Parathyroid adenoma (tissue), 2 donors: ENCODE data around the gene TKT.

ENCODE experiments used
- H2AFZ ChIP-seq: fragments of 300-600 bp; sonication (generic); one replicate; pipeline ENCODE4 v1.7.0; 2017; ENCODE audit warnings: antibody characterized with exemption, mild to moderate bottlenecking
- H3K27ac ChIP-seq: fragments of 300-600 bp; sonication (generic); one replicate; pipeline ENCODE4 v1.7.0; 2017
- H3K27me3 ChIP-seq: fragments of 300-600 bp; sonication (generic); one replicate; pipeline ENCODE4 v1.7.0; 2017; ENCODE audit warnings: low read length; ENCODE audit not compliant: control insufficient read depth, insufficient read depth
- H3K36me3 ChIP-seq: fragments of 300-600 bp; sonication (generic); one replicate; pipeline ENCODE4 v1.7.0; 2017; ENCODE audit warnings: low read length; ENCODE audit not compliant: control insufficient read depth, insufficient read depth
- H3K4me1 ChIP-seq: fragments of 300-600 bp; sonication (generic); one replicate; pipeline ENCODE4 v1.7.0; 2017; ENCODE audit warnings: control low read depth
- H3K4me2 ChIP-seq: fragments of 300-600 bp; sonication (generic); one replicate; pipeline ENCODE4 v1.7.0; 2017; ENCODE audit warnings: low read length
- H3K4me3 ChIP-seq: fragments of 300-600 bp; sonication (generic); one replicate; pipeline ENCODE4 v1.7.0; 2017; ENCODE audit warnings: low read depth, low read length
- H3K79me2 ChIP-seq: fragments of 300-600 bp; sonication (generic); one replicate; pipeline ENCODE4 v1.7.0; 2017; ENCODE audit warnings: control low read depth
- H3K9ac ChIP-seq: fragments of 300-600 bp; sonication (generic); one replicate; pipeline ENCODE4 v1.7.0; 2017; ENCODE audit warnings: mild to moderate bottlenecking
- H3K9me3 ChIP-seq: fragments of 300-600 bp; sonication (generic); one replicate; pipeline ENCODE4 v1.7.0; 2017; ENCODE audit warnings: low read length; ENCODE audit not compliant: control insufficient read depth
- TF ChIP-seq, protein P1 (sequence below): fragments of 300-600 bp; sonication (generic); IDR thresholded peaks from one replicate; pipeline ENCODE4 v1.7.0; 2017; ENCODE audit warnings: antibody characterized with exemption, mild to moderate bottlenecking
- donor health status: primary hyperparathyroidism.

TKT gene

DNA sequence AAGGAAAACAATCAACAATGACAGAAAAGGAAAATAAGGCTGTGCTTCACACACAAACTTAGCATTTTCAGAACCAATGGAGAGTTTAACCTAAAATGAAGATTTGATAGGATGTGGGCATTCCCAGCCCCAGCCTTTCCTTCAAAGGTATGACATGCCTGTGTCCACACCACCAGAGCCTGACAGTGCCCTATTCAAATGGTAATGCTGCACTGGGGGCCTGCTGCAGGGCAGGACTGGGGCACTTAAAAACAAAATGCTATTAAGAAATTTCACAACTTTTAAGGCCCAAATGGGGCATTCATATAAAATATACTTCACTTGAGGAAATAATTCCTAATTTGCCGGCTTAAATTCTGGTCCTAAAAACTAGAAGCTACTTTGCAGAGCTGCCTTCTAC, 30.9 kb upstream of the TKT start:
- Histone ChIP-seq H3K79me2 (peaks cover 2% of the 10 kb centered on the region), H3K36me3 (no peaks in the 10 kb centered on the region), H3K9ac (no peak overlapping the region), H2AFZ (no peak overlapping the region), H3K27me3 (no peaks in the 10 kb centered on the region), H3K27ac (no peak overlapping the region), H3K4me1 (peaks cover 4% of the 10 kb centered on the region), H3K4me3 (no peak overlapping the region), H3K9me3 (no peaks in the 10 kb centered on the region), H3K4me2 (no peak overlapping the region)
- TF ChIP-seq, protein P1, sequence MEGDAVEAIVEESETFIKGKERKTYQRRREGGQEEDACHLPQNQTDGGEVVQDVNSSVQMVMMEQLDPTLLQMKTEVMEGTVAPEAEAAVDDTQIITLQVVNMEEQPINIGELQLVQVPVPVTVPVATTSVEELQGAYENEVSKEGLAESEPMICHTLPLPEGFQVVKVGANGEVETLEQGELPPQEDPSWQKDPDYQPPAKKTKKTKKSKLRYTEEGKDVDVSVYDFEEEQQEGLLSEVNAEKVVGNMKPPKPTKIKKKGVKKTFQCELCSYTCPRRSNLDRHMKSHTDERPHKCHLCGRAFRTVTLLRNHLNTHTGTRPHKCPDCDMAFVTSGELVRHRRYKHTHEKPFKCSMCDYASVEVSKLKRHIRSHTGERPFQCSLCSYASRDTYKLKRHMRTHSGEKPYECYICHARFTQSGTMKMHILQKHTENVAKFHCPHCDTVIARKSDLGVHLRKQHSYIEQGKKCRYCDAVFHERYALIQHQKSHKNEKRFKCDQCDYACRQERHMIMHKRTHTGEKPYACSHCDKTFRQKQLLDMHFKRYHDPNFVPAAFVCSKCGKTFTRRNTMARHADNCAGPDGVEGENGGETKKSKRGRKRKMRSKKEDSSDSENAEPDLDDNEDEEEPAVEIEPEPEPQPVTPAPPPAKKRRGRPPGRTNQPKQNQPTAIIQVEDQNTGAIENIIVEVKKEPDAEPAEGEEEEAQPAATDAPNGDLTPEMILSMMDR = no peak

DNA sequence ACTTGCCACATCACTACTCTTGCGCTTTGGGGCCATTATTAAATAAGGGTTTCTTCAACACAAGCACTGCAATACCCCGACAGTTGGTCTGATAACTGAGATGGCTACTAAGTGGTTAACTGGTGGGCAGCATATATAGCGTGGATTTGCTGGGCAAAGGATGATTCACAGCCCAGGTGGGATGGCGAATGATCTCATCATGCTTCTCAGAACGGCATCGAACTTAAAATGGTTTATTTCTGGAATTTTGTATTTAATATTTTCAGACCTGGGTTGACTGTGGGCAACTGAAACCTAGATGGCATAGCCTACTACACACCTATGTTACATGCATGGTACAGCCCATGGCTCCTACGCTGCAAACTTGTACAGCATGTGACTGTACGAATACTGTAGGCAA, 26.8 kb upstream of the TKT start:
- Histone ChIP-seq H3K4me3 (no peak overlapping the region), H3K4me2 (no peak overlapping the region), H3K79me2 (no peaks in the 10 kb centered on the region), H3K9ac (no peak overlapping the region), H3K4me1 (no peaks in the 10 kb centered on the region), H3K27ac (no peak overlapping the region), H3K27me3 (no peaks in the 10 kb centered on the region), H2AFZ (no peak overlapping the region), H3K9me3 (no peaks in the 10 kb centered on the region), H3K36me3 (no peaks in the 10 kb centered on the region)
- TF ChIP-seq, protein P1 = no peak

DNA sequence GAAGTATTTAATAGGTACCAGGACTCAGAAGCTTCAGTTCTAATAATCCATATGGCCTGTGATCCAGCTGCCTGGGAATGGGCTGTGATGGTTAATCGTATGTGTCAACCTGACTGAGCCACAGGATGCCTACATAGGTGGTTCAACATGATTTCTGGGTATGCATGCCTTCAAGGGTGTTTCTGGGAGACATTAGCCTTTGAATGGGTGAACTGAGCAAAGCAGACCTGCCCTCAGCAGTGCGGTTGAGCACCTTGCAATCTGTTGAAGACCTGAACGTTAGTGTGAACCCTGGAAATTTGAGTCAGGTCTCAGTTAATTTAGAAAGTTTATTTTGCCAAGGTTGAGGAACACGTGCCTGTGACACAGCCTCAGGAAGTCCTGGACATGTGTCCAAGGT, 22.8 kb upstream of the TKT start:
- no peaks in the 10 kb centered on the region for H3K4me1 ChIP-seq
- no peak overlapping the region for H3K4me2 ChIP-seq
- no peaks in the 10 kb centered on the region for H3K27me3 ChIP-seq
- TF ChIP-seq, protein P1 = no peak
- H3K9me3 ChIP-seq = no peaks in the 10 kb centered on the region
- no peak overlapping the region for H3K4me3 ChIP-seq
- no peaks in the 10 kb centered on the region for H3K36me3 ChIP-seq
- H2AFZ ChIP-seq = no peak overlapping the region
- no peak overlapping the region for H3K9ac ChIP-seq
- no peaks in the 10 kb centered on the region for H3K79me2 ChIP-seq
- no peak overlapping the region for H3K27ac ChIP-seq

DNA sequence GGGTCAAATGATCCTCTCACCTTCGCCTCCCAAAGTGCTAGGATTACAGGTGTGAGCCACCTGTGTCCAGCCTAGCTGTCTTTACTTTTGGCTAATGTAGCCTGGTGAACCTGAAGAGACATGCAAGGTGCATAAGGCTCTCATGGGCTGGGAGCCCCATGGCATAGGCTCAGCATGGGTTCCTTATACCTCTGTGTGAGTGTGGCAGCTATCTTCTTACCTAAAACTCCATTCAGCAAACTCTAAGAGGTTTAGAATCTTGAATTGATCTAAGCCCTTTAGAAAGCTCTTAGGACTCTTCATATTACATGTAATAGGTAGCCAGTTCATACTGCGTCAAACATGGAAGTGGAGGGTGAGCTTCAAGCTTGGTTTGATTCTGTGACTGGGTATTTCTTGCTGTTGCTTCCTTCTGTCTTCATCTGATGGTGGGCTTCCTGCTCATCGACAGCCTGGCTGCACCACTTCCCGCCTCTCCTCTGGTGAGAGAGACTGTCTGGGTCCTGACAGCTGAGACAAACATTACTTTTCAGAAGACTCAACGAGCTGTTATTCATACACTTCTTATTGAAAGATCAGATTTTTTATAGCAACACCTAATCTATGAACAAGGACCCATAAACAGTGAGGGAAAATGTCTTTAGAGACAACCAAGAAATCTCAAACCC, 19.2 kb upstream of the TKT start:
- H3K4me3 ChIP-seq = no peak overlapping the region
- H3K36me3 ChIP-seq = no peaks in the 10 kb centered on the region
- H3K27ac ChIP-seq = no peak overlapping the region
- no peak overlapping the region for H2AFZ ChIP-seq
- no peaks in the 10 kb centered on the region for H3K27me3 ChIP-seq
- TF ChIP-seq, protein P1 = no peak
- H3K4me2 ChIP-seq = no peak overlapping the region
- H3K79me2 ChIP-seq = no peaks in the 10 kb centered on the region
- no peaks in the 10 kb centered on the region for H3K4me1 ChIP-seq
- no peaks in the 10 kb centered on the region for H3K9me3 ChIP-seq
- H3K9ac ChIP-seq = no peak overlapping the region

DNA sequence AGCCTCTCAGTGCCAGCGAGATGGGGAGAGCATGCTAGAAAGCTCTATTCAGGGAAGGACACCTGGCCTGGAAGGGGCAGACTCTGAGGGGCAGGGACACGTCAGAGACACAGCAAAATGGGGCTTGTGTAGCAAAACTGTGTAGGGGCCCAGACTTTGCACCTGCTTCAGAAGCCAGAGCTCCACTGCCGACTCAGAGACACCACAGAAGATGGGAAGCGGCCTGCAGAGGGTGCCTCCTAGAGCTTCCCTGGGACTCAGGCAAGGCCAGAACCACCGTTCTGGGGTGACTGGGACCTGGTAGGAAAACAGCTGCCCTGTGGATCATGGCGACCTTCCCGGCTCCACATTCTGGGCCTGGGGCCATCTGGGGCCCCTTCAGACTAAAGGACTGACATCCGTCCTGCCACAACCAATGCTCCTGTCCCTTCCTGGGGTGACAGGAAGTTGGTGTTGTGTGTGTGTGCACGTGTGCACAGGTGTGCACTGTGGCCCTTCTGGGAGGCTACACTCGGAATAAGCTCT, 17.4 kb upstream of the TKT start:
- Histone ChIP-seq H3K4me1 (no peaks in the 10 kb centered on the region), H3K79me2 (no peaks in the 10 kb centered on the region), H3K4me3 (no peak overlapping the region), H3K36me3 (no peaks in the 10 kb centered on the region), H3K27me3 (no peaks in the 10 kb centered on the region), H3K9ac (no peak overlapping the region), H3K27ac (no peak overlapping the region), H3K9me3 (no peaks in the 10 kb centered on the region), H2AFZ (no peak overlapping the region), H3K4me2 (no peak overlapping the region)
- TF ChIP-seq, protein P1 = no peak
